Activated CD4-positive, alpha-beta memory T cell treated with anti-CD3 and anti-CD28 coated beads for 36 hours (primary cell): Measurements from ENCODE around the gene ADSL. TPM values are rescaled to one million over a fixed set of nuclear protein-coding genes. Genes with fewer than 3 reads are reported as not detected.

Experiments
- CTCF ChIA-PET: fragments of 350-600 bp; sonication (Branson Sonifier 250); formaldehyde crosslinking; loops from one replicate; lab custom pipeline; 2021; ENCODE audit warnings: antibody characterized with exemption, inconsistent platforms; lab: Charles Lee
- POLR2A ChIA-PET: fragments of 350-600 bp; sonication (Branson Sonifier 250); formaldehyde crosslinking; loops from one replicate; lab custom pipeline; 2021; ENCODE audit warnings: antibody characterized with exemption; lab: Charles Lee
- DNase-seq: peaks from one replicate; pipeline ENCODE4 v3.0.0-alpha.2; 2020
- H3K27ac Mint-ChIP-seq: one replicate; pipeline ENCODE4 v1.8.0; 2021; ENCODE audit warnings: mixed read lengths
- H3K27me3 Mint-ChIP-seq: one replicate; pipeline ENCODE4 v1.8.0; 2021; ENCODE audit warnings: mixed read lengths
- H3K36me3 Mint-ChIP-seq: one replicate; pipeline ENCODE4 v1.8.0; 2021; ENCODE audit warnings: mixed read lengths
- H3K4me1 Mint-ChIP-seq: one replicate; pipeline ENCODE4 v1.8.0; 2021; ENCODE audit warnings: low read depth, mixed read lengths
- H3K4me3 Mint-ChIP-seq: one replicate; pipeline ENCODE4 v1.8.0; 2021; ENCODE audit warnings: mild to moderate bottlenecking, mixed read lengths
- H3K9me3 Mint-ChIP-seq: one replicate; pipeline ENCODE4 v1.8.0; 2021; ENCODE audit warnings: mixed read lengths
- intact Hi-C: fragments of 100-400 bp; cut with micrococcal nuclease; formaldehyde crosslinking; loops from one replicate; pipeline ENCODE4 v1.15.1; 2023
- total RNA-seq, 2 experiments: library from RNA; stranded (reverse); gene quantifications; one replicate each; pipeline ENCODE4 v1.2.3, GENCODE V29; 2021

The ADSL gene
- total RNA-seq, 2 experiments from 2014 or later: 143 to 146 TPM

- CTCF ChIA-PET: no interaction called here
- no peak overlapping the region for H3K27ac Mint-ChIP-seq
- DNase-seq: no peak
- no peak overlapping the region for H3K4me3 Mint-ChIP-seq
- H3K9me3 Mint-ChIP-seq: no peaks in the 10 kb centered on the region
- H3K27me3 Mint-ChIP-seq: no peaks in the 10 kb centered on the region
- H3K36me3 Mint-ChIP-seq: peaks cover 1% of the 10 kb centered on the region
- POLR2A ChIA-PET: interaction anchor here (0.6 kb wide), 1 partner anchor 204 kb away, joined by 3 read pairs; no protein-coding TSS in a partner anchor
- H3K4me1 Mint-ChIP-seq: peaks cover 36% of the 10 kb centered on the region
- intact Hi-C loops: no loop called here
These were observed 48.3 kb downstream of the ADSL start for GRCh38 chr22:40394607-40395006.

DNA sequence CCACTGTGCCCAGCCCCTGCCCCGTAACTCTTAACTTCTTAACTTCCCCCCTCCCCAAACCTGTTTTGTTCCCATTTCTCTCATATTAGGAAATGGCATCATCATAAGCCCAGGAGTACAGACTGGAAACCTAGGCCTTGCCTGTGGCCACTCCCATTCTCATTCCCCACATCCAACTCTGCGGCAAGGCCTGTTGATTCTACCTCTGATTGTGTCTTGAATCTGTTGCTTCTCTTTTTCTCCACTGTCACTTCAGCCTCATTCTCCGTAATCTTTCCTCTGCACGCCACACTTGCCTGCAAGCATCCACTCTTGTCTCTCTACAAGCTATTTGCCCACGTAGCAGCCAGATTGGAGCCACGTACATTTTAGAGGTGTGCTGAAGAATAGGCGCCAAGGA, 49.3 kb downstream of the ADSL start:
- Mint-ChIP-seq H3K27ac (no peak overlapping the region), H3K4me1 (peaks cover 43% of the 10 kb centered on the region), H3K36me3 (peaks cover 3% of the 10 kb centered on the region), H3K27me3 (no peaks in the 10 kb centered on the region), H3K9me3 (no peaks in the 10 kb centered on the region), H3K4me3 (no peak overlapping the region)
- no peak for DNase-seq
- intact Hi-C loops: no loop called here
- POLR2A ChIA-PET: no interaction called here
- CTCF ChIA-PET: no interaction called here

DNA sequence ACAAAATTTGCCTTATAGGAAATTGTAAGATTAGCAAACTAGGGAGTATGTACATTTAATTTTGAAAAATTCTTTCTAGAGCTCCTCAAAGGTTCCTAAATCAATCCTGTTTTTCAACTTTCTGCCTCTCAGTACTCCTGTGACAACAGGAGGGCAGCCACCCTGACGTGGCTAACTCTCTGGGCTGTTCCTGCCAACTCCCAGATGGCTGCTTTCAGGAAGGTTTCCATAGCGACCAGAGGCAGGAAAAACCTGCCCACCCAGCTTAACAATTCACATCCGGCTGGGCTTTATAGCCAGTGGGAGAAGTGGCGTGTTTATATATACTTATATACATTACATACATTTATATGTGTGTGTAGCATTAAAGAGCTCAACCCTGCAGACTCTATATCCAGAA, 50.6 kb downstream of the ADSL start:
- Mint-ChIP-seq H3K4me3 (no peak overlapping the region), H3K4me1 (peaks cover 48% of the 10 kb centered on the region), H3K27me3 (no peaks in the 10 kb centered on the region), H3K9me3 (no peaks in the 10 kb centered on the region), H3K27ac (no peak overlapping the region), H3K36me3 (peaks cover 8% of the 10 kb centered on the region)
- intact Hi-C loops: no loop called here
- no peak for DNase-seq
- ChIA-PET CTCF (interaction anchor here (0.6 kb wide), 1 partner anchor 19 kb away, joined by 4 read pairs; no protein-coding TSS in a partner anchor), POLR2A (interaction anchor here (0.8 kb wide), 1 partner anchor 9 kb away, joined by 3 read pairs; no protein-coding TSS in a partner anchor)

- POLR2A ChIA-PET: no interaction called here
- intact Hi-C loops: no loop called here
- no peak for DNase-seq
- no peaks in the 10 kb centered on the region for H3K27me3 Mint-ChIP-seq
- peaks cover 12% of the 10 kb centered on the region for H3K36me3 Mint-ChIP-seq
- CTCF ChIA-PET: no interaction called here
- H3K4me3 Mint-ChIP-seq: no peak overlapping the region
- peaks cover 48% of the 10 kb centered on the region for H3K4me1 Mint-ChIP-seq
- no peaks in the 10 kb centered on the region for H3K9me3 Mint-ChIP-seq
- peak overlapping the region; percentile 26 for H3K27ac Mint-ChIP-seq
These were observed 51.1 kb downstream of the ADSL start for GRCh38 chr22:40397396-40397795.

GRCh38 chr22:40399621-40400020, 53.3 kb downstream of the ADSL start:
- peaks cover 25% of the 10 kb centered on the region for H3K36me3 Mint-ChIP-seq
- no peaks in the 10 kb centered on the region for H3K27me3 Mint-ChIP-seq
- ChIA-PET POLR2A (no interaction called here), CTCF (interaction anchor here (1.0 to 1.5 kb wide), 6 partner anchors 8 to 252 kb away, joined by 3 to 5 read pairs (median 4); no protein-coding TSS in a partner anchor)
- H3K4me3 Mint-ChIP-seq: no peak overlapping the region
- H3K4me1 Mint-ChIP-seq: peaks cover 61% of the 10 kb centered on the region
- no peaks in the 10 kb centered on the region for H3K9me3 Mint-ChIP-seq
- intact Hi-C loops: loop anchor here (5.0 kb wide), 1 partner anchor 38 kb away; no protein-coding TSS in a partner anchor
- no peak for DNase-seq
- peak overlapping the region; percentile 70 for H3K27ac Mint-ChIP-seq

DNA sequence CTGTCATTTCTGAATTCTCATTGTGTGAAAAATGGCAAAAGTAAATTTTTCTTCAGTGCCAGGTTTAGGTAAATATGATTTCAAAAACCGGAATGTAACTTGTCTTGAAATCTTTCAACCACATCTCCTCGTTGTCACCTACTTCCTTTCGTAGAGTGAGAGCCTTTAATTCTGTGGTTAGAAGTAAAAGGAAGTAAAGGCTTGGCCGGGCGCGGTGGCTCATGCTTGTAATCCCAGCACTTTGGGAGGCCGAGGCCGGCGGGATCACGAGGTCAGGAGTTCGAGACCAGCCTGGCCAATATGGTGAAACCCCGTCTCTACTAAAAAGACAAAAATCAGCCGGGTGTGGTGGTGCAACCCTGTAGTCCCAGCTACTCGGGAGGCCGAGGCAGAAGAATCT, 53.9 kb downstream of the ADSL start:
- no peaks in the 10 kb centered on the region for H3K9me3 Mint-ChIP-seq
- H3K4me1 Mint-ChIP-seq: peaks cover 61% of the 10 kb centered on the region
- H3K4me3 Mint-ChIP-seq: no peak overlapping the region
- ChIA-PET CTCF (interaction anchor here (1.1 to 1.5 kb wide), 4 partner anchors 9 to 246 kb away, joined by 3 to 5 read pairs (median 4); no protein-coding TSS in a partner anchor), POLR2A (interaction anchor here (1.8 kb wide), 1 partner anchor 17 kb away, joined by 4 read pairs; no protein-coding TSS in a partner anchor)
- intact Hi-C loops: loop anchor here (5.0 kb wide), 1 partner anchor 37 kb away; no protein-coding TSS in a partner anchor
- peak overlapping the region; percentile 70 for H3K27ac Mint-ChIP-seq
- peak; percentile 75 for DNase-seq
- H3K36me3 Mint-ChIP-seq: peaks cover 25% of the 10 kb centered on the region
- H3K27me3 Mint-ChIP-seq: no peaks in the 10 kb centered on the region

- H3K27ac Mint-ChIP-seq: peak overlapping the region; percentile 91
- DNase-seq: peak; percentile 77
- H3K36me3 Mint-ChIP-seq: peaks cover 25% of the 10 kb centered on the region
- no peaks in the 10 kb centered on the region for H3K9me3 Mint-ChIP-seq
- no peaks in the 10 kb centered on the region for H3K27me3 Mint-ChIP-seq
- H3K4me3 Mint-ChIP-seq: peak overlapping the region; percentile 3
- peaks cover 58% of the 10 kb centered on the region for H3K4me1 Mint-ChIP-seq
- CTCF ChIA-PET: interaction anchor here (0.9 to 1.0 kb wide), 2 partner anchors 84 to 244 kb away, joined by 3 to 4 read pairs; no protein-coding TSS in a partner anchor
- intact Hi-C loops: loop anchor here (5.0 kb wide), 1 partner anchor 36 kb away; no protein-coding TSS in a partner anchor
- POLR2A ChIA-PET: interaction anchor here (0.6 to 1.8 kb wide), 2 partner anchors 19 to 29 kb away, joined by 3 to 4 read pairs; no protein-coding TSS in a partner anchor
These were observed 55.2 kb downstream of the ADSL start for GRCh38 chr22:40401532-40401931.

- ChIA-PET CTCF (interaction anchor here (0.5 to 1.1 kb wide), 3 partner anchors 9 to 244 kb away, joined by 3 to 4 read pairs (median 4); no protein-coding TSS in a partner anchor), POLR2A (no interaction called here)
- DNase-seq: peak; percentile 52
- Mint-ChIP-seq H3K9me3 (no peaks in the 10 kb centered on the region), H3K27ac (peak overlapping the region; percentile 91), H3K27me3 (no peaks in the 10 kb centered on the region), H3K4me1 (peaks cover 58% of the 10 kb centered on the region), H3K4me3 (peak overlapping the region; percentile 26), H3K36me3 (peaks cover 25% of the 10 kb centered on the region)
- intact Hi-C loops: loop anchor here (1.0 to 5.0 kb wide), 2 partner anchors 35 to 61 kb away; no protein-coding TSS in a partner anchor
These were observed 55.7 kb downstream of the ADSL start for GRCh38 chr22:40401981-40402406.

GRCh38 chr22:40403141-40403540, 56.8 kb downstream of the ADSL start:
- Mint-ChIP-seq H3K27me3 (no peaks in the 10 kb centered on the region), H3K36me3 (peaks cover 27% of the 10 kb centered on the region), H3K27ac (peak overlapping the region; percentile 5), H3K9me3 (no peaks in the 10 kb centered on the region), H3K4me1 (peaks cover 53% of the 10 kb centered on the region), H3K4me3 (no peak overlapping the region)
- POLR2A ChIA-PET: no interaction called here
- intact Hi-C loops: loop anchor here (5.0 kb wide), 1 partner anchor 34 kb away; no protein-coding TSS in a partner anchor
- CTCF ChIA-PET: interaction anchor here (1.1 kb wide), 1 partner anchor 8 kb away, joined by 3 read pairs; no protein-coding TSS in a partner anchor
- DNase-seq: no peak

- Mint-ChIP-seq H3K27ac (peak overlapping the region; percentile 5), H3K4me1 (peaks cover 48% of the 10 kb centered on the region), H3K9me3 (no peaks in the 10 kb centered on the region), H3K27me3 (no peaks in the 10 kb centered on the region), H3K4me3 (no peak overlapping the region), H3K36me3 (peaks cover 27% of the 10 kb centered on the region)
- no peak for DNase-seq
- intact Hi-C loops: loop anchor here (5.0 kb wide), 1 partner anchor 34 kb away; no protein-coding TSS in a partner anchor
- ChIA-PET POLR2A (interaction anchor here (1.5 kb wide), 1 partner anchor 29 kb away, joined by 3 read pairs; no protein-coding TSS in a partner anchor), CTCF (no interaction called here)
These were observed 57.4 kb downstream of the ADSL start for GRCh38 chr22:40403651-40404050.

GRCh38 chr22:40404251-40405177, 58.2 kb downstream of the ADSL start:
- no peak overlapping the region for H3K4me3 Mint-ChIP-seq
- no peak for DNase-seq
- ChIA-PET POLR2A (interaction anchor here (1.5 kb wide), 1 partner anchor 30 kb away, joined by 3 read pairs; no protein-coding TSS in a partner anchor), CTCF (no interaction called here)
- H3K27me3 Mint-ChIP-seq: no peaks in the 10 kb centered on the region
- no peak overlapping the region for H3K27ac Mint-ChIP-seq
- intact Hi-C loops: loop anchor here (5.0 kb wide), 1 partner anchor 33 kb away; no protein-coding TSS in a partner anchor
- peaks cover 27% of the 10 kb centered on the region for H3K36me3 Mint-ChIP-seq
- peaks cover 41% of the 10 kb centered on the region for H3K4me1 Mint-ChIP-seq
- no peaks in the 10 kb centered on the region for H3K9me3 Mint-ChIP-seq
